ENCODE measurements around the gene HDAC1.
"Not testable (repeated sequence)": the region's sequence is repeated elsewhere in the genome, so short reads cannot be mapped to it uniquely, and the experiment has no call there.

The HDAC1 gene

GRCh38 chr1:32351399-32352238 lies 59.7 kb downstream of the HDAC1 start:
- TF ChIP-seq, protein P1, sequence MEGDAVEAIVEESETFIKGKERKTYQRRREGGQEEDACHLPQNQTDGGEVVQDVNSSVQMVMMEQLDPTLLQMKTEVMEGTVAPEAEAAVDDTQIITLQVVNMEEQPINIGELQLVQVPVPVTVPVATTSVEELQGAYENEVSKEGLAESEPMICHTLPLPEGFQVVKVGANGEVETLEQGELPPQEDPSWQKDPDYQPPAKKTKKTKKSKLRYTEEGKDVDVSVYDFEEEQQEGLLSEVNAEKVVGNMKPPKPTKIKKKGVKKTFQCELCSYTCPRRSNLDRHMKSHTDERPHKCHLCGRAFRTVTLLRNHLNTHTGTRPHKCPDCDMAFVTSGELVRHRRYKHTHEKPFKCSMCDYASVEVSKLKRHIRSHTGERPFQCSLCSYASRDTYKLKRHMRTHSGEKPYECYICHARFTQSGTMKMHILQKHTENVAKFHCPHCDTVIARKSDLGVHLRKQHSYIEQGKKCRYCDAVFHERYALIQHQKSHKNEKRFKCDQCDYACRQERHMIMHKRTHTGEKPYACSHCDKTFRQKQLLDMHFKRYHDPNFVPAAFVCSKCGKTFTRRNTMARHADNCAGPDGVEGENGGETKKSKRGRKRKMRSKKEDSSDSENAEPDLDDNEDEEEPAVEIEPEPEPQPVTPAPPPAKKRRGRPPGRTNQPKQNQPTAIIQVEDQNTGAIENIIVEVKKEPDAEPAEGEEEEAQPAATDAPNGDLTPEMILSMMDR (IDR thresholded peaks at IDR 0.05; ENCODE audit: insufficient read depth, low read depth, low read length, missing control alignments): no peak
- peak overlapping the region; percentile 60 for H3K4me3 ChIP-seq (ENCODE audit: low read length)
- peak; percentile 91 for DNase-seq (ENCODE audit: low read depth)

DNA sequence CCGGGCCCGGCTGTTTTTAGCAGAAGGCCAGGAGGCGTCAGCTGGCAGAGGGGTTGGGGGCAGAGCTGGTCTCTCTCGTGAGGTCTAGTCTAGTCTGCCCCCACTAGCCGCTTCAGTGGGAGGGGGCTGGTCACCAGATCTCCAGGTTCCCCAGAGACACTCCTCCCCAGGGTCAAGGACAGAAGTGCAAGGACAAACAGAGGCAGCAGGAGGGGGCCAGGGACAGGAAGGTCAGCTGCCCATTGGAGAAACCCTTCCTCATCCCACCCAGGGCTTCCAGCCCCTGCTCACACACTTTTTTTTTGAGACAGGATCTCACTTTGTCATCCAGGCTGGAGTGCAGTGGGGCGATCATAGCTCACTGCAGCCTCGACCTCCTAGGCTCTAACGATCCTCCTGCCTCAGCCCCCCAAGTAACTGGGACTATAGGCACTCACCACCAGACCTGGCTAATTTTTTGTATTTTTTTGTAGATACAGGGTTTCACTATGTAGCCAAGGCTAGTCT lies 60.4 kb downstream of the HDAC1 start:
- DNase-seq (ENCODE audit: low read depth): no peak
- TF ChIP-seq, protein P1 (IDR thresholded peaks at IDR 0.05; ENCODE audit: insufficient read depth, low read depth, low read length, missing control alignments): no peak
- peak overlapping the region; percentile 60 for H3K4me3 ChIP-seq (ENCODE audit: low read length)

DNA sequence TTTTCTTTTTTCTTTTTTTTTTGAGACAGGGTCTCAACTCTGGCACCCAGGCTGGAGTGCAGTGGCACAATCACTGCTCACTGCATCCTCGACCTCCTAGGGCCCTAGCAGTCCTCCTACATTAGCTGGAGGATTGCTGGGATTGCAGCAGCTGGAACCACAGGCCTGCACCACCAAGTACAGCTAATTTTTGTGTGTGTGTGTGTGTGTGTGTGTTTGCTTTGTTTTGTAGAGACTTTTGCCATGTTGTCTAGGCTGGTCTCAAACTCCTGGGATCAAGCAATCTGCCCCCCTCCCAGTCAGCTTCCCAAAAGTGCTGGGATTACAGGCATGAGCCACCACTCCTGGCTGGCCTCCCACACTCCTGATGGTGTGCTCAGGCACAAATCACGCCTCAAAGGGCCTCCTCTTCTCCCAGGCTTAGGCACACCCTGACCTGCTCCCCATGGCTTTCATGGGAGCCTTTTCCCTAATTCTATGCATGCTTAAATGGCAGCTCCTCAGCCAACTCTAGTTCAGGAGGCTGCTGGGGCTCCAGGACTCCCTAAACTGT lies 61.0 kb downstream of the HDAC1 start:
- no peak overlapping the region for H3K4me3 ChIP-seq (ENCODE audit: low read length)
- DNase-seq (ENCODE audit: low read depth): no peak
- TF ChIP-seq, protein P1 (IDR thresholded peaks at IDR 0.05; ENCODE audit: insufficient read depth, low read depth, low read length, missing control alignments): no peak

- TF ChIP-seq, protein P1 (IDR thresholded peaks at IDR 0.05; ENCODE audit: insufficient read depth, low read depth, low read length, missing control alignments): no peak
- no peak overlapping the region for H3K4me3 ChIP-seq (ENCODE audit: low read length)
- DNase-seq (ENCODE audit: low read depth): no peak
Measured at GRCh38 chr1:32353431-32353830, 61.5 kb downstream of the HDAC1 start.

DNA sequence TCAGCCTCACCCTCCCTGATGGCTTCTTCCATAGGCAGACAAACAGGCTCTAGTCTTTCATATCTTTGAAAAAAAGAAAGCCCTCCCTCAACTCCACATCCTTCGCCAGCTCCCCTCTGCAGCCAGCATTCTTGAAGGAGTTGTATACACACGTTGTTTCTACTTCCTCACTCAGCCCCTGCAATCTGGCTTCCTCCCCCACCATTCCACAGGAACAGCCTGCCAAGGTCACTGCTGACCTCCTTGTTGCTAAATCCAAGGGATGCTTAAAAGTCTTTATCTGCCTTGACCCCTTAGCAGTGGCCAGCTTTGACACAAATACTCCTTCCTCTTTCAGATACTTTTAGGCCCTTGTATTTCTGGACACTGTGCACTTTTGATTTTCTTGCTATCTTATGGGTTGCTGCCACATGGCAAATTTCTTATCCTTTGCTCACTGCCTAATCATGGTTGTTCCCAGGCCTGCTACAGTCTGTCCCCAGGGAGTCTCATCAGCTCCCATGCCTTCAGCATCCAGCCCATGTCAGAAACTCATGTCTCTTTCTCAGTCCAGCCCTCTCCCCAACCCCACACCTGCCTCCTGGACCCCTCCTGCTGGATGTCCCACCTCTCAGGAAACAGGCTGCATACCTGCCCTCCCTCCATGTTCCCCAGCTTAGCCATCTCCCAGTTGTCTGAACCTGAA lies 62.1 kb downstream of the HDAC1 start:
- TF ChIP-seq, protein P1 (IDR thresholded peaks at IDR 0.05; ENCODE audit: insufficient read depth, low read depth, low read length, missing control alignments): no peak
- no peak for DNase-seq (ENCODE audit: low read depth)
- H3K4me3 ChIP-seq (ENCODE audit: low read length): no peak overlapping the region

- not testable (repeated sequence) for H3K4me3 ChIP-seq (ENCODE audit: low read length); DNase-seq (ENCODE audit: low read depth)
Measured at GRCh38 chr1:32355778-32356177, 63.9 kb downstream of the HDAC1 start.

DNA sequence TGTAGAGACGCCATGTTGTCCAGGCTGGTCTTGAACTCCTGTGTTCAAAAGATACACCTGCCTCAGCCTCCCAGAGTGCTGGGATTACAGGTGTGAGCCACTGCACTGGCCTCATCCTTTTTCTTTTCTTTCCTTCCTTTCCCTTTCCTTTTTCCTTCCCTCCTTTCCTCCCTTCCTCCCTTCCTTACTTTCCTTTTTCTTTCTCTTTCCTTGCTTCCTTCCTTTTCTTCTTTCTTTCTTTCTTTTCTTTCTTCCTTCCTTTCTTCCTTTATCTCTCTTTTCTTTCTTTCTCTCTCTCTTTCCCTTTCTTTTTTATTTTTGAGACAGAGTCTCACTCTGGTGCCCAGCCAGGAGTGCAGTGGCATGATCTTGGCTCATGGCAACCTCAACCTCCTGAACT lies 64.6 kb downstream of the HDAC1 start:
- TF ChIP-seq, protein P1 (IDR thresholded peaks at IDR 0.05; ENCODE audit: insufficient read depth, low read depth, low read length, missing control alignments): no peak

More for the DNA sequence above, 64.6 kb downstream of the HDAC1 start:
- H3K4me3 ChIP-seq (ENCODE audit: low read length): no peak overlapping the region
- no peak for DNase-seq (ENCODE audit: low read depth)

Measured in epithelial cell of esophagus (primary cell).